GM12892 (cell line): ENCODE results near the gene CAP2.

ENCODE experiments used
- POLR2A ChIP-seq: IDR thresholded peaks from 2 replicates; pipeline ENCODE4 v1.6.1; 2011; ENCODE audit warnings: low read depth, low read length, control low read depth
- POLR2AphosphoS5 ChIP-seq: IDR thresholded peaks from 2 replicates; pipeline ENCODE4 v1.6.1; 2011; ENCODE audit warnings: low read depth, low read length, control low read depth
- TAF1 ChIP-seq: IDR thresholded peaks from 2 replicates; pipeline ENCODE4 v1.6.1; 2011; ENCODE audit warnings: low read depth, mild to moderate bottlenecking, control low read depth, low read length, borderline replicate concordance

DNA sequence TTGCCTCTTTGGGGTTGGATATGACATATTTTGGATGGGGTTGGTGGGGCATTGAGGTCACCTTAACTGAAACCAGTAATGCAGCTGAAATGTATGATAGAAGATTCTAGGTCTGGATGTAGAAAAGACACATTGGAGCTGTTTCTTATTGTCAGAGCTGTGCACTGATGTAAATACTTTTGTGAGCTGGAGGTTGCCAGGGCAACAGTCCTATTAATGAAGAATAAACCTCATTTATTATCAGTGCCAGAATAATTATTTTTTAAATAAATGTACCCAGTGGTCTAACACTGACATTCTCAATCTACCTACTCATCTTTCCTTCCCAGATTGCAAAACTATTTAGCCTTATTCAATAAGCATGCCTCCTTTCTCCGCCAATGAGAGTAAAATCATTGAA is 57.0 kb downstream of the CAP2 start:
- no peak for TF ChIP-seq POLR2AphosphoS5
- TF ChIP-seq POLR2A: no peak
- no peak for TF ChIP-seq TAF1
